Ammon's horn (tissue), 1 donor: ENCODE data around the gene GDPD1.
"Not testable (repeated sequence)": the region's sequence is repeated elsewhere in the genome, so short reads cannot be mapped to it uniquely, and the experiment has no call there.

Experiments
- DNase-seq: peaks from one replicate; pipeline ENCODE4 v3.0.0-alpha.2; 2016; ENCODE audit warnings: low spot score

Gene GDPD1

DNA sequence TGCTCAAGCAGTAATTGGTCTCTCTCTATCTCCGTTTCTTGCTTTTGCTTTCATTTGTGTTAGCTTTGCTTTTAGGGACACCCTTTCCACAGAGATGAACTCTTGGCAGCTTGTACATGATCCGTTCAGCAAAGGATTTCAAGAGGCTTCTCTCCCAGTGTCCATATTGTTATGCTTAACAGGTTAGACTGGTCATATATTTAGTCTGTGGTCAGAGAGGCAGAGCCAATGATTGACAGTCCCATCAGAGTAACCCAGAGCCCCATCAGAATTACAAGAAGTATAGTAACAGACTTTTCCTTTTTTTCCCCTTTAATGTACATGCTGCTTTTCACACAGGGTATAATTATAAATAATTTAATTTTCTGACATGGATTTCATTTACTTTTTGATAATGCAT is 34.4 kb downstream of the GDPD1 start:
- no peak for DNase-seq

- no peak for DNase-seq
Measured at GRCh38 chr17:59257101-59257500, 36.8 kb downstream of the GDPD1 start.

GRCh38 chr17:59260722-59261121 is 40.4 kb downstream of the GDPD1 start:
- DNase-seq = no peak

- no peak for DNase-seq
Measured at GRCh38 chr17:59266745-59267144, 46.4 kb downstream of the GDPD1 start.

DNA sequence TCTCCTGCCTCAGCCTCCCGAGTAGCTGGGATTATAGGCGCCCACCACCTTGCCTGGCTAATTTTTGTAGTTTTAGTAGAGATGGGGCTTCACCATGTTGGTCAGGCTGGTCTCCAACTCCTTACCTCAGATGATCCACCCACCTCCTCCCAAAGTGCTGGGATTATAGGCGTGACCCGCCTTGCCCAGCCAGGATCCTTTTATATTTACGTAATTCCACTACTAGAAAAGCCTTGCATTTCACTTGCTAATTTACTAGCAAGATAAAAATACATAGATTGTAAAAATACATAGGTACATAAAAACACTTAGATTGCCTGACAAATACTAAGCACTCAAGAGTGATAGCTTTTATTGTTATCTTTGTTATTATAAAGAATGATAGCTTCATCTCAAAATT is 47.5 kb downstream of the GDPD1 start:
- DNase-seq = no peak

DNA sequence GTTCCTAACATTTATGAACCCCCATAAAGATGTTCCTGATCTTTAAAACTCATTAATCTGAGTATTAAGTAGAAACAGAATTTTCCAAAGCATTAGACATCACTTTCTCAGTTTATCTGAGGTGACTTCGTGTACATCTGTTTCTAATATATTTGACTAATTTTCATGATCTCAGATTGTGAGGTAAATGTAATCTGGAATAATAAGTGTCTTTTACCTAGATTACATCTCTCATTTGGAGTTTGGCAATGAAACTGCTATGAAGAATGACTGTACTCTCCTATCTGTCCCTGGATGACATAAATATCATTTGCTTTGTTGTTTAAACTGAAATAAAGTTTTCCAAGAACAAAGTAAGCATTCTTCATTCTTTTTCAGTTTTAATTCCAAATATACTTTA is 55.3 kb downstream of the GDPD1 start:
- no peak for DNase-seq

- DNase-seq = peak; percentile 20
Measured at GRCh38 chr17:59277031-59277430, 56.7 kb downstream of the GDPD1 start.

DNA sequence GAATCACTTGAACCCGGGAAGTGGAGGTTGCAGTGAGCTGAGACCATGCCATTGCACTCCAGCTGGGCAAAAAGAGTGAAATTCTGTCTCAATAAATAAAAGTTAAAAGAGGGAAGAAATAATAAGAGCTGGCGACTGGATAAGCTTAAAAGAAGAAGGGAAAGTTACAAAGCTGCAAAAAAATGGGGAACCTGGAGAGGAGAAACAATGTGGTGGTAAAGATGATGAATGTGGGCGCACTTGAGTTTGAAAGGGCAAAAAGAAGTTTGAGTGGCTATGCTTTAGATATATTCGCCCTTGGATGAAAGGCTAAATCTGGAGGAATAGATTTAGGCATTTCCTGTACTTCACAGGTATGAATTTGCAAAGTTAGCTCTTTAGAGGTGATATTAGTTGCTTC is 58.1 kb downstream of the GDPD1 start:
- DNase-seq = peak; percentile 7

GRCh38 chr17:59284317-59284716 is 64.0 kb downstream of the GDPD1 start:
- no peak for DNase-seq

DNA sequence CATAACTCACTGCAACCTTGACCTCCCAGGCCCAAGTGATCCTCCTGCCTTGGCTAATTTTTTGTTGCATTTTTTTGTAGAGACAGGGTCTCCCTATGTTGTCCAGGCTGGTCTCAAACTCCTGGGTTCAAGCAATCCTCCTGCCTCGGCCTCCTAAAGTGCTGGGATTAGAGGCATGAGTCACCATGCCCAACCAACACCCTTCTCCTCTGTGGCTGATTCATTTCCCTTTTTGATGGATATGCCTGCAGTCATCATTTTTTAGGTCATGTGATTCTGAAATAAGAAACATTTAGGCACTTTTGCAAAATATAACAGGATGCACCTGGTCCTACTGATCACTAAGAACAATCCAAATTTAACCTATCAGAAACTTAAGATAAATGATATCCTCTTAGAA is 67.1 kb downstream of the GDPD1 start:
- no peak for DNase-seq

DNA sequence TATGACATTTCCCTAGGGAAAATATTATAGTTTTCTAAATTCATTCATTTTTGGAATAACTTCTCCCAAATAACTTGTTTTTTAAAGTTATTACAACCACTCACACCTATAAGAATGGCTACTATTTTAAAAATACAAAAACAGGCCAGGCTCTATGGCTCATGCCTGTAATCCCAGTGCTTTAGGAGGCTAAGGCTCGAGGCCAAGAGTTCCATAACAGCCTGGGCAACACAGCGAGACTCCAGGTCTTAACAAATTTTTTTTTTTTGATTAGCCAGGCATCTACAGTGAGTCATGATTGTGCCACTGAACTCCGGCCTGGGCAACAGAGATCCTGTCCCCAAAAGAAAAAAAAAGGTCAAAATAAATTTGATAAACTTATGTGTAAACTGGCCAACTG is 67.6 kb downstream of the GDPD1 start:
- DNase-seq = no peak

- DNase-seq = no peak
Measured at GRCh38 chr17:59289981-59290301, 69.6 kb downstream of the GDPD1 start.

DNA sequence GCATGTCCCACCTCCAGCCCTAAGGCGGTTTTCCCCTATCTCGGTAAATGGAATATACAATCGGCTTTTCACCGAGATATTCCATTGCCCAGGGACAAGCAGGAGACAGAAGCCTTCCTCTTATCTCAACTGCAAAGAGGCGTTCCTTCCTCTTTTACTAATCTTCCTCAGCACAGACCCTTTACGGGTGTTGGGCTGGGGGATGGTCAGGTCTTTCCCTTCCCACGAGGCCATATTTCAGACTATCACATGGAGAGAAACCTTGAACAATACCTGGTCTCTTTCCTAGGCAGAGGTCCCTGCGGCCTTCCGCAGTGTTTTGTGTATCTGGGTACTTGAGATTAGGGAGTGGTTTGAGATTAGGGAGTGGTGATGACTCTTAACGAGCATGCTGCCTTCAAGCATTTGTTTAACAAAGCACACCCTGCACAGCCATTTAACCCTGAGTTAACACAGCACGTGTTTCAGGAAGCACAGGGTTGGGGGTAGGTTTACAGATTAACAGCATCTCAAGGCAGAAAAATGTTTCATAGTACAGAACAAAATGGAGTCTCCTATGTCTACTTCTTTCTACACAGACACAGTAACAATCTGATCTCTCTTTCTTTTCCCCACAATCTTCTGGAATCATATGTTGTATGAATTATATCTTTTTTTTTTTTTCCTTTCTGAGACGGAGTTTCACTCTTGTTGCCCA is 70.1 kb downstream of the GDPD1 start:
- DNase-seq = not testable (repeated sequence)

GRCh38 chr17:59292174-59292523 is 71.8 kb downstream of the GDPD1 start:
- DNase-seq = no peak

DNA sequence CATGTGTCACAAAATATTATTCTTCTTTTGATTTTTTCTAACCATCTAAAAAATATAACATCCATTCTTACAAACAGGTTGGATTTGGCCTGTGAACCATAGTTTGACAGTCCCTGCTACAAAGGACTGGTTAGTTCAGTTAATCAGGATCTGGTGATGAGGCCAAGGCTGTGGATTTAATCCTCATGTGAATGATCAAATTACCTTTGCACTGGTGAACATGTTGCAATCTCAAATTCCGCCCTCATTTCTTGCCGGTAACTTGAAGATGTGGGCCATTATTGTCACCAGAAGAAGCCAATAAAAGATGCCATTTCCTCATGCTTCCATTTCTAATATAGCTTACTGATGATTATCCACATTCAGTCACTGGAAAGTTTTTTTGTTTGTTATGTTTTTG is 75.9 kb downstream of the GDPD1 start:
- DNase-seq = no peak

DNA sequence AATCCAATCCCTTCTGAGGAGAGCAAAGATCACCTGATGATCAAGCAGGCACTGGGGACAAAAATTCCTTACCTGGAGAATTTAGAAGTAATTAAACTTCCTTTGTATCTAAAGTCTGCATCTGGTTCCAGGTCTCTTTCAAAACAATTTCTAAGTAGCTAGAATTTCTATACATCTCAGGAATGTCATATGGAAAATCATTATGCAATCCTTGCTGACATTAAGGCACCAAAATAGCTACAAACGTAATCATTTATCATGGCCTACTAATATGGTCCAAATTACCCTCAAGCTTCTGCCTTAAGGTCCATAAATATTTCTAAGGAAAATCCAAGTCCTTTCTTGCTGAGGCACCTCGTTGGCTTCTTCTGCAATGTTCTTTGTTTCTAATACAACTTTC is 78.2 kb downstream of the GDPD1 start:
- no peak for DNase-seq

DNA sequence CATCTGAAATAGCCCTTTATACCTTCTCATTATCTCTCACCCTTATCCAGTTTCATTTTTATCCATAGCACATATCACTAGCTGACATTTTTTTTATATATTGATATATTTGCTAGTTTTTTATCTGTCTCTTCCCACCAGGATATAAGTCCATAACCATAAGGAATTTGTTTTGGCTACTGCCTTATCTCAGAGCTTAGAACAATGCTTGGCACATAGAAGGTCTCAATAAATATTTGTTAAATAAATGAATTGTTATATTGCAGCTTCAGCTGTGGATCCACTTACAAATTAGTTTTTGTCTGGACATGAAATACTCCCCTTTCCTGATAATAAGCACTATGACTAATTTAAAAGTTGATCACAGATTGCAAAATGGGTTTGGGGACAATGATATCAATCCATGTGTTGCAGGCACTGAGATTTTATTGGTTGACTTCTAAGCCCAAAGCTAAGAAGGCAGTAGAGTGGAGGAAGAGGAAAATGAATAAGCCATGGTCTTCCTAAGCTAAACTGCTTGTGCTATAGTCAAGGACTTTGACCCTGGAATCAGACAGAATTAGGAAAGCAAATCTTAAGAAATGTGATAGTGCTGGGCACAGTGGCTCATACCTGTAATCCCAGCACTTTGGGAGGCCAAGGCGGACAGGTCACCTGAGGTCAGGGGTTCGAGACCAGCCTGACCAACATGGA is 79.2 kb downstream of the GDPD1 start:
- no peak for DNase-seq

DNA sequence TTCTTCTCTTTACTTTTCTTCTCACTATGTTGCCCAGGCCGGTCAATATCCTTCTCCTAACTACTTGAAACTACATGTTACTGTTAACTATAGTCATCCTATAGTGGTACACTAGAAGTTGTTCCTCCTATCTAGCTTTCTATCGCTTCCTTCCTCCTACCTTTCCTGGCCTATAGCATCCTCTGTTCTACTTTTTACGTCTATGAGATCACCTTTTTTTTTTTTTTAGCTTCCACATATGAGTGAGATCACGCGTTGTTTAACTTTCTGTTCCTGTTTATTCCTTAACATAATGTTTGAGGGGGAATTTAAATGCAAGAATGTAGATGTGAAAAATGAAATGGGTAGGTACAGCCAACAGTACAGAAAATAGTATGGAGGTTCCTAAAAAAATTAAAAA is 80.6 kb downstream of the GDPD1 start:
- no peak for DNase-seq

GRCh38 chr17:59304811-59305210 is 84.5 kb downstream of the GDPD1 start:
- no peak for DNase-seq

- no peak for DNase-seq
Measured at GRCh38 chr17:59310263-59310920, 90.1 kb downstream of the GDPD1 start.

DNA sequence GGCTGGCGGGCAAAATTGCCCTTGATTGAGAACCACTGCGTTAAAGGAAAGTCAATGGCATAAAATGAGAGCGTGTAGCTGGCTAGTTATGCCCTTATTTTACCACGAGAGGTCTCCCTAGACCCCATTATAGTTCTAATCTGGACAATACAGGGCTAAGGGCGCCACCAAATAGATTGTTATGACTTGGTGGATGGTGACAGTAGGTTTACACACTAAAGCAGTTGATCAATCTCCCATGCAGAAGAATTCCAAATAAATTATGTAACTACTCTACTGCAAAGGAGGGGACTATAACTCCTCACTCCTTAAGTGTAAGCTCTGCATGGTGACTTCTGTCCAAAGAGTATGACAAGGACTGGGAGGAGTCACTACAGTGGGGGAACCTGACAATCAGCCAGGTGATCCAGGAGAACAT is 90.7 kb downstream of the GDPD1 start:
- peak; percentile 81 for DNase-seq

DNA sequence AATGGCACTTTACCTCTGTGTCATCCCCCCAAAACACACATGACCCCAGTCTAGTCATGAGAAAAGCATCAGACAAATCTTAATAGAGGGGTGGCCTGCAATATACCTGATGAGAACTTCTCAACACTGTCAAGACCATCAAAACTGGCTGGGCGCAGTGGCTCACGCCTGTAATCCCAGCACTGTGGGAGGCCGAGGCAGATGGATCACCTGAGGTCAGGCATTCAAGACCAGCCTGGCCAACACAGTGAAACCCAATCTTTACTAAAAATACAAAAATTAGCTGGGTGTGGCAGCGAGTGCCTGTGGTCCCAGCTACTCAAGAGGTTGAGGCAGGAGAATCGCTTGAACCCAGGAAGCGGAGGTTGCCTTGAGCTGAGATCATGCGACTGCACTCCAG is 91.2 kb downstream of the GDPD1 start:
- DNase-seq = not testable (repeated sequence)

GRCh38 chr17:59315866-59316265 is 95.6 kb downstream of the GDPD1 start:
- no peak for DNase-seq
